ENCODE measurements around the gene TCF7L2.

TCF7L2 gene

GRCh38 chr10:113000876-113001598, 51.0 kb downstream of the TCF7L2 start:
- no peak for ATAC-seq

- ATAC-seq: no peak
Measured at GRCh38 chr10:113001599-113002448, 51.8 kb downstream of the TCF7L2 start.

GRCh38 chr10:113002449-113002777, 52.4 kb downstream of the TCF7L2 start:
- no peak for ATAC-seq

GRCh38 chr10:113003052-113003451, 53.0 kb downstream of the TCF7L2 start:
- ATAC-seq: no peak

GRCh38 chr10:113004069-113004618, 54.1 kb downstream of the TCF7L2 start:
- ATAC-seq: no peak

GRCh38 chr10:113005380-113005779, 55.3 kb downstream of the TCF7L2 start:
- no peak for ATAC-seq

- ATAC-seq: peak; percentile 21 to 51
Measured at GRCh38 chr10:113006656-113007342, 56.8 kb downstream of the TCF7L2 start.

- peak; percentile 87 to 88 for ATAC-seq
Measured at GRCh38 chr10:113007343-113007771, 57.3 kb downstream of the TCF7L2 start.

GRCh38 chr10:113007821-113008220, 57.8 kb downstream of the TCF7L2 start:
- peak; percentile 34 to 37 for ATAC-seq

GRCh38 chr10:113011592-113012374, 61.7 kb downstream of the TCF7L2 start:
- no peak for ATAC-seq

- ATAC-seq: no peak
Measured at GRCh38 chr10:113015201-113015600, 65.2 kb downstream of the TCF7L2 start.

GRCh38 chr10:113017376-113017775, 67.3 kb downstream of the TCF7L2 start:
- no peak for ATAC-seq

- ATAC-seq: no peak
Measured at GRCh38 chr10:113018034-113018433, 68.0 kb downstream of the TCF7L2 start.

- no peak for ATAC-seq
Measured at GRCh38 chr10:113019096-113019495, 69.0 kb downstream of the TCF7L2 start.

- no peak for ATAC-seq
Measured at GRCh38 chr10:113019692-113020474, 69.8 kb downstream of the TCF7L2 start.

GRCh38 chr10:113020475-113020753, 70.4 kb downstream of the TCF7L2 start:
- no peak for ATAC-seq

- no peak for ATAC-seq
Measured at GRCh38 chr10:113020838-113021237, 70.8 kb downstream of the TCF7L2 start.

- ATAC-seq: no peak
Measured at GRCh38 chr10:113021268-113022040, 71.4 kb downstream of the TCF7L2 start.

GRCh38 chr10:113022265-113022664, 72.2 kb downstream of the TCF7L2 start:
- no peak for ATAC-seq

- no peak for ATAC-seq
Measured at GRCh38 chr10:113023017-113023416, 73.0 kb downstream of the TCF7L2 start.

GRCh38 chr10:113024930-113025329, 74.9 kb downstream of the TCF7L2 start:
- no peak for ATAC-seq

Measured in activated CD4-positive, CD25-positive, alpha-beta regulatory T cell treated with anti-CD3 and anti-CD28 coated beads, Interleukin-2, amount 50 U/mL, for 24 hours (primary cell).